ENCODE data around the gene APBA1. TPM values are rescaled to one million over a fixed set of nuclear protein-coding genes. Genes with fewer than 3 reads are reported as not detected.

The APBA1 gene
- total RNA-seq, 2 experiments from 2014 or later: 0.47 to 1.4 TPM

GRCh38 chr9:69646810-69647209 lies 25.4 kb downstream of the APBA1 start:
- ChIA-PET POLR2A (no interaction called here), CTCF (no interaction called here)
- Mint-ChIP-seq H3K27me3 (peaks cover 18% of the 10 kb centered on the region), H3K9me3 (no peaks in the 10 kb centered on the region), H3K36me3 (ENCODE audit: low read depth) (no peaks in the 10 kb centered on the region), H3K4me3 (no peak overlapping the region), H3K4me1 (ENCODE audit: low read depth) (no peaks in the 10 kb centered on the region), H3K27ac (no peak overlapping the region)
- H3K4me3 ChIP-seq (ENCODE audit: low read length): no peak overlapping the region
- ATAC-seq (ENCODE audit: poor library complexity) (no peak), DNase-seq (no peak)
- no peaks in the 10 kb centered on the region for H3K9me3 ChIP-seq (ENCODE audit: control insufficient read depth in 1 of 2, insufficient read depth in 1 of 2, low read length in 2 of 2)
- TF ChIP-seq, protein P1, sequence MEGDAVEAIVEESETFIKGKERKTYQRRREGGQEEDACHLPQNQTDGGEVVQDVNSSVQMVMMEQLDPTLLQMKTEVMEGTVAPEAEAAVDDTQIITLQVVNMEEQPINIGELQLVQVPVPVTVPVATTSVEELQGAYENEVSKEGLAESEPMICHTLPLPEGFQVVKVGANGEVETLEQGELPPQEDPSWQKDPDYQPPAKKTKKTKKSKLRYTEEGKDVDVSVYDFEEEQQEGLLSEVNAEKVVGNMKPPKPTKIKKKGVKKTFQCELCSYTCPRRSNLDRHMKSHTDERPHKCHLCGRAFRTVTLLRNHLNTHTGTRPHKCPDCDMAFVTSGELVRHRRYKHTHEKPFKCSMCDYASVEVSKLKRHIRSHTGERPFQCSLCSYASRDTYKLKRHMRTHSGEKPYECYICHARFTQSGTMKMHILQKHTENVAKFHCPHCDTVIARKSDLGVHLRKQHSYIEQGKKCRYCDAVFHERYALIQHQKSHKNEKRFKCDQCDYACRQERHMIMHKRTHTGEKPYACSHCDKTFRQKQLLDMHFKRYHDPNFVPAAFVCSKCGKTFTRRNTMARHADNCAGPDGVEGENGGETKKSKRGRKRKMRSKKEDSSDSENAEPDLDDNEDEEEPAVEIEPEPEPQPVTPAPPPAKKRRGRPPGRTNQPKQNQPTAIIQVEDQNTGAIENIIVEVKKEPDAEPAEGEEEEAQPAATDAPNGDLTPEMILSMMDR (IDR thresholded peaks at IDR 0.05): no peak
- H3K27me3 ChIP-seq (ENCODE audit: control insufficient read depth in 1 of 2, insufficient read depth in 2 of 2, low read length in 2 of 2): peaks cover 2 to 10% of the 10 kb centered on the region in 2 experiments
- H3K36me3 ChIP-seq (ENCODE audit: insufficient read depth, low read length): no peaks in the 10 kb centered on the region
- intact Hi-C loops (cut with DNase I, micrococcal nuclease): loop anchor here in 1 of 2 experiments (2.0 kb wide), 1 partner anchor 20 kb away; no protein-coding TSS in a partner anchor
- no peak overlapping the region for H3K27ac ChIP-seq (ENCODE audit: low read depth in 1 of 2, low read length in 2 of 2)
- no peaks in the 10 kb centered on the region for H3K4me1 ChIP-seq (ENCODE audit: insufficient read depth, low read length)

DNA sequence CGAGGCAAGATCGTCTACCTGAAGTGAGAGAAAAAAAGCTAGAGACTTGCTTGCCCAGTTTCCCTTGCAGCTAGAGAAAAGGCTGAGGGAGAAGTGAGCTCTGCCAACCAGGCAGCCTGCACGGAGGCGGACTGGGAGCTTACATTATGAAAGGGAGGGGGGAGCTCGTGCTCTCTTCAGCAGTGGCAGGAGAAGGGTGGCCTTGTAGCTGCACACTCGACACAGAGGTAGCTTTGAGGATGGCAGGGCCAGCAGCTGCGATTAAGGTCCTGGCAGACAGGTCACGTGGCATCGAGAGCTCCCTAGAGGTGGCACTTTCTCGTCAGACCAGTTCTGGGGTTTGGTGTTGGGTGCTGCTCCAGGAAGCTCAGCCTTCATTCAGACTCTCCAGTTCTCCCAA lies 26.7 kb downstream of the APBA1 start:
- H3K27me3 ChIP-seq (ENCODE audit: control insufficient read depth in 1 of 2, insufficient read depth in 2 of 2, low read length in 2 of 2): peaks cover 2 to 10% of the 10 kb centered on the region in 2 experiments
- Mint-ChIP-seq H3K4me3 (no peak overlapping the region), H3K27ac (no peak overlapping the region), H3K27me3 (peaks cover 10% of the 10 kb centered on the region), H3K36me3 (ENCODE audit: low read depth) (no peaks in the 10 kb centered on the region), H3K9me3 (no peaks in the 10 kb centered on the region), H3K4me1 (ENCODE audit: low read depth) (no peaks in the 10 kb centered on the region)
- ATAC-seq (ENCODE audit: poor library complexity) (no peak), DNase-seq (no peak)
- CTCF ChIA-PET: no interaction called here
- H3K36me3 ChIP-seq (ENCODE audit: insufficient read depth, low read length): no peaks in the 10 kb centered on the region
- TF ChIP-seq, protein P1 (IDR thresholded peaks at IDR 0.05): no peak
- no peak overlapping the region for H3K4me3 ChIP-seq (ENCODE audit: low read length)
- H3K27ac ChIP-seq (ENCODE audit: low read depth in 1 of 2, low read length in 2 of 2): no peak overlapping the region
- H3K4me1 ChIP-seq (ENCODE audit: insufficient read depth, low read length): no peaks in the 10 kb centered on the region
- intact Hi-C loops (cut with DNase I, micrococcal nuclease): no loop called here
- H3K9me3 ChIP-seq (ENCODE audit: control insufficient read depth in 1 of 2, insufficient read depth in 1 of 2, low read length in 2 of 2): no peaks in the 10 kb centered on the region
- POLR2A ChIA-PET: no interaction called here

GRCh38 chr9:69643098-69643497 lies 29.1 kb downstream of the APBA1 start:
- Mint-ChIP-seq H3K27me3 (no peaks in the 10 kb centered on the region), H3K4me1 (ENCODE audit: low read depth) (no peaks in the 10 kb centered on the region), H3K27ac (no peak overlapping the region), H3K9me3 (no peaks in the 10 kb centered on the region), H3K36me3 (ENCODE audit: low read depth) (no peaks in the 10 kb centered on the region), H3K4me3 (no peak overlapping the region)
- intact Hi-C loops (cut with DNase I, micrococcal nuclease): no loop called here
- ATAC-seq (ENCODE audit: poor library complexity) (no peak), DNase-seq (no peak)
- CTCF ChIA-PET: no interaction called here
- H3K4me1 ChIP-seq (ENCODE audit: insufficient read depth, low read length): no peaks in the 10 kb centered on the region
- no peak overlapping the region for H3K27ac ChIP-seq (ENCODE audit: low read depth in 1 of 2, low read length in 2 of 2)
- H3K27me3 ChIP-seq (ENCODE audit: control insufficient read depth in 1 of 2, insufficient read depth in 2 of 2, low read length in 2 of 2): no peaks in the 10 kb centered on the region
- POLR2A ChIA-PET: no interaction called here
- H3K36me3 ChIP-seq (ENCODE audit: insufficient read depth, low read length): no peaks in the 10 kb centered on the region
- H3K9me3 ChIP-seq (ENCODE audit: control insufficient read depth in 1 of 2, insufficient read depth in 1 of 2, low read length in 2 of 2): no peaks in the 10 kb centered on the region
- no peak overlapping the region for H3K4me3 ChIP-seq (ENCODE audit: low read length)
- TF ChIP-seq, protein P1 (IDR thresholded peaks at IDR 0.05): no peak

Measured in CD4-positive, alpha-beta T cell (primary cell).